ENCODE results near the gene C11orf98.

C11orf98 gene

DNA sequence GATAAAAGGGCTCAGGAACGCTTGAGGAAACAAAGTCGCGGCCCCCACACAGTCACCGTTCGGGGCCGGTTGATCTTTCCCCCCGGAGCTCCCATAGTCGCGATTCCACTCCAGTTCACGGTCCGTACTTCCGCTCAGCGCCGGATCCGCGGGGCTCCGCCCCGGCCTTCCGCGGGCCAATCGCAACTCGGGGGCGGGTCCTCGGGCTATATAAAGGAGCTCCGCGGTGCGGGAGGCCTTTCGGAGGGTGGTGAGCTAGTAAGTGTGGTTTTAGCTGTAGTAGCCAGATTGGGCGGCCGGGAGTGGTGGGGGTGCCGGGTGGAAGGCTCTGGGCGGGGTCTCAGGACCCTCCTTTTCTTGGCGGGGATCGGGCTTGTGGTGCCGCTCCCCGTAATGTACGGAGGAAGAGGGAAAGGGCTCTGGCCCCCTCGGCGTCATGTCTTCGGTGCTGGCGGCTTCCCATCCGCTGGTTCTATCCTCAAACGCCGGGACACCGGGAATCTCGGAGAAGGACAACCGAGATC is at the start of gene C11orf98, which contains the start of gene CSKMT:
Gene C11orf98, minus strand, starts transcription at position 136 of the 524 bp plus-strand sequence. Its CDS starts 41 bp downstream, at position 95.
Gene CSKMT, plus strand, starts transcription at position 238 of the 524 bp plus-strand sequence. CDS start 568 bp downstream, outside the sequence.
- H3K27me3 ChIP-seq (ENCODE audit: control insufficient read depth, insufficient read depth, low read length): no peaks in the 10 kb centered on the region
- no peaks in the 10 kb centered on the region for H3K9me3 ChIP-seq (ENCODE audit: control insufficient read depth, low read depth, low read length)
- peak within 1 kb of the TSS; percentile 68 for H3K27ac ChIP-seq (ENCODE audit: low read length)
- H3K4me1 ChIP-seq (ENCODE audit: control insufficient read depth, low read depth, low read length): peaks cover 15% of the 10 kb centered on the region
- peak within 1 kb of the TSS; percentile 95 for H3K9ac ChIP-seq (ENCODE audit: low read length)
- peak within 1 kb of the TSS; percentile 97 for H3K4me3 ChIP-seq (ENCODE audit: low read length)
- H3K36me3 ChIP-seq (ENCODE audit: control insufficient read depth, low read depth, low read length): peaks cover 24% of the 10 kb centered on the region

DNA sequence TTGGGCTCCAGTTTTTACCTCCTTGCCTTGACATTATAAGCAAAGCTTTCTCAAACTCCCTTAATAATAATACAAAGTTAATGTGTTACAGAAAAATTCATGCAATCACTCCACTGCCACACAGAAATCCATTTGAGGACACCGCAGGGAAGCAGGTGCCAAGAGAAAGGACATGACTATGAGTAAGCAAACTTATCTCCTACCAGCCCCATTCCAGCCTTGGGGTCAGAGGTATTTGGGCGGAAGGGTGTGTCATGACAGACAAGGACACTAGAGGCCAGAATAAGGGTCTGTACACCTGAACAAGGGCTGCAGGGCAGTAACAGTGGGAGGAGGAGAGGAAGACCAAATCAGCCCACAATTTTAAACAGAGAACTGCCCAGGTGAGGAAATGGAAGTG is 48.3 kb upstream of the C11orf98 start:
- H3K4me3 ChIP-seq (ENCODE audit: low read length): no peak overlapping the region
- peaks cover 22% of the 10 kb centered on the region for H3K4me1 ChIP-seq (ENCODE audit: control insufficient read depth, low read depth, low read length)
- H3K27ac ChIP-seq (ENCODE audit: low read length): no peak overlapping the region

DNA sequence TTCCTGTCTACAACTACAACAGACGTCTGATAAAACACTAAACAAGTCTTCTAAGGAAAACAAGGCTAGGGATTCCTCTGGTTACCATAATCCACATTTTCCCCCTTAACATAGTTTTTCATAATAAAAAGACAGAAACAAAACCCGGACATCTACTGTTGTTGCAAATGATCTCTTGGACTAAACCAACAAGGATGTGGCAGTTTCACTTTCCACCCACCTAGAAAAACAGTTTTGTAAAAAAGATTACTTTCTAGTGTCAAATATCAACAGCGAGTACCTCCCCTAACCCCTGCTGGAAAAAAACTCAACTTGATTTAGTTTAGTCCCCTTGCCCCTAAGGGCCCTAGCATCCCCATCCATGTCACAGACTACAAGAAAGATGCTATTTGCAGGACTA is 47.9 kb upstream of the C11orf98 start:
- Histone ChIP-seq H3K9ac (ENCODE audit: low read length) (no peak overlapping the region), H3K36me3 (ENCODE audit: control insufficient read depth, low read depth, low read length) (peaks cover 63% of the 10 kb centered on the region), H3K9me3 (ENCODE audit: control insufficient read depth, low read depth, low read length) (no peaks in the 10 kb centered on the region), H3K4me1 (ENCODE audit: control insufficient read depth, low read depth, low read length) (peaks cover 25% of the 10 kb centered on the region), H3K27me3 (ENCODE audit: control insufficient read depth, insufficient read depth, low read length) (no peaks in the 10 kb centered on the region), H3K27ac (ENCODE audit: low read length) (no peak overlapping the region), H3K4me3 (ENCODE audit: low read length) (no peak overlapping the region)

More for the DNA sequence above, 48.3 kb upstream of the C11orf98 start:
- H3K36me3 ChIP-seq (ENCODE audit: control insufficient read depth, low read depth, low read length): peaks cover 68% of the 10 kb centered on the region
- H3K27me3 ChIP-seq (ENCODE audit: control insufficient read depth, insufficient read depth, low read length): no peaks in the 10 kb centered on the region
- no peaks in the 10 kb centered on the region for H3K9me3 ChIP-seq (ENCODE audit: control insufficient read depth, low read depth, low read length)
- no peak overlapping the region for H3K9ac ChIP-seq (ENCODE audit: low read length)

- H3K4me3 ChIP-seq (ENCODE audit: low read length): no peak overlapping the region
- no peak overlapping the region for H3K9ac ChIP-seq (ENCODE audit: low read length)
- no peaks in the 10 kb centered on the region for H3K9me3 ChIP-seq (ENCODE audit: control insufficient read depth, low read depth, low read length)
- no peaks in the 10 kb centered on the region for H3K27me3 ChIP-seq (ENCODE audit: control insufficient read depth, insufficient read depth, low read length)
- H3K27ac ChIP-seq (ENCODE audit: low read length): no peak overlapping the region
- H3K36me3 ChIP-seq (ENCODE audit: control insufficient read depth, low read depth, low read length): peaks cover 58% of the 10 kb centered on the region
- H3K4me1 ChIP-seq (ENCODE audit: control insufficient read depth, low read depth, low read length): peaks cover 28% of the 10 kb centered on the region
These were observed 47.3 kb upstream of the C11orf98 start for GRCh38 chr11:62712276-62712812.

GRCh38 chr11:62710001-62710345 is 45.0 kb upstream of the C11orf98 start:
- H3K36me3 ChIP-seq (ENCODE audit: control insufficient read depth, low read depth, low read length): peaks cover 36% of the 10 kb centered on the region

DNA sequence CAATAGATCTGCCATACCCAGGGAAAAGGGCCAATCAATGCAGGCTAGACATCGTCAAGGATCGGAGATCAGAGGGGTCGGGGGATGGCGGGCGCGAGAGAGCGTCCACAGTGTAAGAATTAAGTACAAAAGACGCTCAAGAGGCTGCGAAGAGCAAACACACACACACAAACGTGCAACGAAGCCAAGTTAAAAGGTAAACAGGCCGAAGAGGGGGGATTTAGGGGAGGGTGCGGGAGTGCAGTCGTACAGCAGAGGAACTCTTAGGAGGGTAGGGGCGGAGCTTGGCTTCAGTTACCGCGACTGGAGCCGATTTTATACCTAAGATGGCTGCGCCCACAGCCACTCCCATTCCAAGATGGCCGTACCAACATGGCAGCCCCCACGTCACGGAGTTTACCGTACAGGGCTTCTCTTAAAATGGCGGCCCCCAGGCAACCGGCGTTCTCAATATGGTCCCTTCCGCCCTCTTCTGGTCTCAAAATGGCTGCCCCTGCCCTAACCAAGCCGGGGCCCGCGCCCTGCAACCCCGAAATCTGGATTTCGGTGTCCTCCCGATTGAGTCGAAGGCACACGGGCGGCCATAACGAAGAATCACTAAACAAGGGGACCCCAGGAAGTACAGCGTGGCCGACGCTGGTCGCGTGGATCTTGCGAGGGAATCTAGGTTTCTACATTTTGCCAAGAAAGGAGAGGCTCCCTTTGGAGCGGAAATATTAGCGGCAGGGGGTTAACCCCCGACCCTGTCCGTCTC is 44.4 kb upstream of the C11orf98 start:
- H3K27me3 ChIP-seq (ENCODE audit: control insufficient read depth, insufficient read depth, low read length): no peaks in the 10 kb centered on the region
- peak overlapping the region; percentile 89 for H3K27ac ChIP-seq (ENCODE audit: low read length)
- peaks cover 29% of the 10 kb centered on the region for H3K4me1 ChIP-seq (ENCODE audit: control insufficient read depth, low read depth, low read length)
- H3K4me3 ChIP-seq (ENCODE audit: low read length): peak overlapping the region; percentile 94
- H3K9me3 ChIP-seq (ENCODE audit: control insufficient read depth, low read depth, low read length): no peaks in the 10 kb centered on the region
- peaks cover 31% of the 10 kb centered on the region for H3K36me3 ChIP-seq (ENCODE audit: control insufficient read depth, low read depth, low read length)
- peak overlapping the region; percentile 95 for H3K9ac ChIP-seq (ENCODE audit: low read length)

More at GRCh38 chr11:62710001-62710345, 45.0 kb upstream of the C11orf98 start:
- peak overlapping the region; percentile 95 for H3K9ac ChIP-seq (ENCODE audit: low read length)
- H3K27ac ChIP-seq (ENCODE audit: low read length): peak overlapping the region; percentile 88
- H3K27me3 ChIP-seq (ENCODE audit: control insufficient read depth, insufficient read depth, low read length): no peaks in the 10 kb centered on the region
- H3K4me3 ChIP-seq (ENCODE audit: low read length): peak overlapping the region; percentile 94
- H3K4me1 ChIP-seq (ENCODE audit: control insufficient read depth, low read depth, low read length): peaks cover 30% of the 10 kb centered on the region
- H3K9me3 ChIP-seq (ENCODE audit: control insufficient read depth, low read depth, low read length): no peaks in the 10 kb centered on the region

DNA sequence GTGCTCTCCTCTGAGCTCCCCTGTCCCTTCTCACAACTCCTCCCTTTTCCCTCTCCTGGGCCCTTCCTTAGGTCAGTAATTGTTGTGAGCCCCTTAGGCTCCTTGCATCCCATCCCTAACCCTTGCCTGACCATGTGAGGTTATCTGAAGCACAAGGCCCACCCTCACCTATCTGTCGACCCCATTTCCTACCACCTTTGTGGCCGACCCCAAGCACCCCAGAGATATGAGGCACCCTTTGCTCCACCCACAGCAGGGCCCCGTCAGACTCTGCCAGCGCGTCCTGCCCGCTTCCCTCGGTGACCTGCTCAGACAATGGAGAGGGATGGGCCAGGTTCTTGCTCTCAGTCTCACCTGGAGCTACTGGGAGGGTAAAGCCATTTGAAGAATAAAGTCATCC is 43.8 kb upstream of the C11orf98 start:
- Histone ChIP-seq H3K27ac (ENCODE audit: low read length) (peak overlapping the region; percentile 89), H3K4me3 (ENCODE audit: low read length) (peak overlapping the region; percentile 94), H3K27me3 (ENCODE audit: control insufficient read depth, insufficient read depth, low read length) (no peaks in the 10 kb centered on the region), H3K4me1 (ENCODE audit: control insufficient read depth, low read depth, low read length) (peaks cover 26% of the 10 kb centered on the region), H3K36me3 (ENCODE audit: control insufficient read depth, low read depth, low read length) (peaks cover 27% of the 10 kb centered on the region), H3K9me3 (ENCODE audit: control insufficient read depth, low read depth, low read length) (no peaks in the 10 kb centered on the region), H3K9ac (ENCODE audit: low read length) (peak overlapping the region; percentile 95)

DNA sequence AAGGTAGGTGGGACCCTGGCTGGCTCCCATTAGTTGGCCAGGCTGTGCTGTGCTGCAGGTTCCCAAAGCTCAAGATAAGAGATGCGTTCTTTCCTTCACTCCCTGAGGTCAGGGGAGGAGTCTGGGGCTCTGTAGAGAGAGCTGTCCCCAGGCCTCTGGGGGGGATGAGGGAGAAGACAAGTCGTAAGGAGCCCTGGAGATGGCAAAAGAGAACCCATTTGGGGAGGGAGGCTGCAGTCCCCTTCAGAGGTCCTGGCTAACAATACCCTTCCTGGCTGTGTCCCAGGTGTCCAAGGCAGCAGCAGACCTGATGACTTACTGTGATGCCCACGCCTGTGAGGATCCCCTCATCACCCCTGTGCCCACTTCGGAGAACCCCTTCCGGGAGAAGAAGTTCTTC is 43.4 kb upstream of the C11orf98 start:
- H3K4me3 ChIP-seq (ENCODE audit: low read length): peak overlapping the region; percentile 94
- H3K9ac ChIP-seq (ENCODE audit: low read length): peak overlapping the region; percentile 95
- H3K27me3 ChIP-seq (ENCODE audit: control insufficient read depth, insufficient read depth, low read length): no peaks in the 10 kb centered on the region
- peak overlapping the region; percentile 89 for H3K27ac ChIP-seq (ENCODE audit: low read length)
- no peaks in the 10 kb centered on the region for H3K9me3 ChIP-seq (ENCODE audit: control insufficient read depth, low read depth, low read length)
- H3K36me3 ChIP-seq (ENCODE audit: control insufficient read depth, low read depth, low read length): peaks cover 23% of the 10 kb centered on the region
- peaks cover 26% of the 10 kb centered on the region for H3K4me1 ChIP-seq (ENCODE audit: control insufficient read depth, low read depth, low read length)

DNA sequence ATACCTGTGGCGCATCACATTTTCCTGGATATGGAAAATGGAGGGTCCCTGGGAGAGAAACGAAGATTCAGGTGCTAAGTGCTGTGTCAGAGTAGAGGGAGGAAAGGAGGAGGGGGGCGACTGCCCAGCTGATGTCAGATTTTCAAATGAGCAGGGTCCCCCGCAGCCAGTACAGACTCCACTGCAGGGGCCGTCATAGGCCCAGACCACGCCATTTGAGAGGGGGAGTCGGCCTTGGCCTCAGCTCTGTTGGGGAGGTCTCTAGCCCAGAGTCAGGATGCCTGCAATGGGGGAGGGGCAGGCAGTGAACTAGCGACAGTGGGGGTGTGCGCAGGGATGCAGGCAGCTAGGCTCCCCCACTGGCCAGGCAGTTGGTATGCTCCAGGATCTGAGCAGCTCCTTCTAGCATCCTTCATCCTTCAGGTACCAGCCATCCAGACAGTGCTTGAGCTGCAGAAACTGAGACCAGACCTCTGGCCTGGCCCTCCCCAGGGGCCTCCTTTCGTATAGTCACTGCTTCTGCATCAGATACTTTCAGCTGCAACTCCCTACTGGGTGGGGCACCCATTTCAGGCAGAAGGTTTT is 42.4 kb upstream of the C11orf98 start, which contains the start of the genes BSCL2 and GNG3:
Gene BSCL2, minus strand, starts transcription at position 148 of the 585 bp plus-strand sequence. CDS start 229 bp downstream, outside the sequence.
Gene GNG3, plus strand, starts transcription at position 400 of the 585 bp plus-strand sequence. CDS start 620 bp downstream, outside the sequence.
- H3K4me1 ChIP-seq (ENCODE audit: control insufficient read depth, low read depth, low read length): peaks cover 26% of the 10 kb centered on the region
- peak within 1 kb of the TSS; percentile 94 for H3K4me3 ChIP-seq (ENCODE audit: low read length)
- H3K9ac ChIP-seq (ENCODE audit: low read length): peak within 1 kb of the TSS; percentile 78
- no peaks in the 10 kb centered on the region for H3K9me3 ChIP-seq (ENCODE audit: control insufficient read depth, low read depth, low read length)
- peak within 1 kb of the TSS; percentile 89 for H3K27ac ChIP-seq (ENCODE audit: low read length)
- peaks cover 12% of the 10 kb centered on the region for H3K36me3 ChIP-seq (ENCODE audit: control insufficient read depth, low read depth, low read length)
- H3K27me3 ChIP-seq (ENCODE audit: control insufficient read depth, insufficient read depth, low read length): no peaks in the 10 kb centered on the region

DNA sequence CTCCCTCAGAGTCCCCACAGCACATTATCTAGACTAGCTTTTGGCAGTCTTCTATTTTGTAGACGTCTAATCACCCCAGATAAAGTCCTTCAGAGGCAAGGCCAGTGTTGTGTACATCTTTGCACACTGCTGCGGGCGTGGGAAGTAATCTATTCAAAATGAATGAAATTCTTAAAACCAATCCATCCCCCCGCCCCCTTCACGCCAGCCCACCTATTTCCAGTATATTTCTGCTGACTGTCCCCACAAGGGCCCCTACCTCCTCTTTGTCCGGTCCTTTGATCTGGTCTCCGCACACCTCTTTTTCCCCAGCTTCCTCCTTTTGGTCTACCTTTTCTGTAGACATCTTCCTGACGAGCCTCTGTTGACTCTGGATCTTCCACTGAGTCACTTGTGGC is 41.8 kb upstream of the C11orf98 start:
- no peaks in the 10 kb centered on the region for H3K27me3 ChIP-seq (ENCODE audit: control insufficient read depth, insufficient read depth, low read length)
- H3K9ac ChIP-seq (ENCODE audit: low read length): peak overlapping the region; percentile 78

More for the DNA sequence above, 41.8 kb upstream of the C11orf98 start:
- H3K4me3 ChIP-seq (ENCODE audit: low read length): peak overlapping the region; percentile 87
- H3K27ac ChIP-seq (ENCODE audit: low read length): peak overlapping the region; percentile 28
- no peaks in the 10 kb centered on the region for H3K9me3 ChIP-seq (ENCODE audit: control insufficient read depth, low read depth, low read length)
- H3K36me3 ChIP-seq (ENCODE audit: control insufficient read depth, low read depth, low read length): peaks cover 9% of the 10 kb centered on the region
- peaks cover 26% of the 10 kb centered on the region for H3K4me1 ChIP-seq (ENCODE audit: control insufficient read depth, low read depth, low read length)

Measured in iPS-18a (cell line).